ENCODE data around the gene OR2S2.

Gene OR2S2

GRCh38 chr9:35976726-35977125, 18.8 kb upstream of the OR2S2 start:
- TF ChIP-seq ZFX (IDR thresholded peaks at IDR 0.05; ENCODE audit: borderline replicate concordance) (no peak), CTCF (IDR thresholded peaks at IDR 0.05) (no peak)
- H3K27ac ChIP-seq: no peak overlapping the region

GRCh38 chr9:35974800-35975199, 16.8 kb upstream of the OR2S2 start:
- H3K27ac ChIP-seq: no peak overlapping the region
- TF ChIP-seq CTCF (IDR thresholded peaks at IDR 0.05) (no peak), ZFX (IDR thresholded peaks at IDR 0.05; ENCODE audit: borderline replicate concordance) (no peak)

GRCh38 chr9:35972093-35972492, 14.1 kb upstream of the OR2S2 start:
- no peak for TF ChIP-seq CTCF (IDR thresholded peaks at IDR 0.05)
- no peak for TF ChIP-seq ZFX (IDR thresholded peaks at IDR 0.05; ENCODE audit: borderline replicate concordance)
- H3K27ac ChIP-seq: no peak overlapping the region

- TF ChIP-seq CTCF (IDR thresholded peaks at IDR 0.05): no peak
- H3K27ac ChIP-seq: no peak overlapping the region
Measured at GRCh38 chr9:35967042-35967441, 9.1 kb upstream of the OR2S2 start.

- TF ChIP-seq ZFX (IDR thresholded peaks at IDR 0.05; ENCODE audit: borderline replicate concordance) (no peak), CTCF (IDR thresholded peaks at IDR 0.05) (no peak)
- H3K27ac ChIP-seq: no peak overlapping the region
Measured at GRCh38 chr9:35966433-35966832, 8.5 kb upstream of the OR2S2 start.

- TF ChIP-seq ZFX (IDR thresholded peaks at IDR 0.05; ENCODE audit: borderline replicate concordance) (no peak), CTCF (IDR thresholded peaks at IDR 0.05) (no peak)
- H3K27ac ChIP-seq: no peak overlapping the region
Measured at GRCh38 chr9:35965011-35965410, 7.1 kb upstream of the OR2S2 start.

GRCh38 chr9:35962126-35962906, 4.4 kb upstream of the OR2S2 start:
- TF ChIP-seq ZFX (IDR thresholded peaks at IDR 0.05; ENCODE audit: borderline replicate concordance) (no peak), CTCF (IDR thresholded peaks at IDR 0.05) (no peak)
- H3K27ac ChIP-seq: no peak overlapping the region

Measured in 22Rv1 (cell line).